ENCODE measurements around the gene SLC9A6.

The SLC9A6 gene

DNA sequence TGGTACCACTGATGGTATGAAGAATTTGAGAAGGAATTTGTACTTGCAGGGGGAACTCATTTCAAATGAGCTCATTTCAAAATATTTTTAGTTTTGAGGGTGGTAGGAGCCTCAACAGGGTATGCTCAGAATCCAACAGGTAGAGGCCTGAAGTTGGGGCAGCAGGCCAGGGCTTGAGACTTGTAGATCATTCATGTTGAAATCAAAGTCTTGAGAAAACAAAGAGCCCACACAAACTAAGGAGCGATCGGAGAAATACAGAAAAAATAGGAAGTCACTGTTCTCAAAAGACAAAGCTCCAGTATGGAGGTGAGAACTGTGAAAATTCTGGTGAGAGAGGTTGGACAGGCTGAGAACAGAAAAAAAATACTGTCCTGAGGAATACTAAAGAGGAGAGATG, 979 bp upstream of the SLC9A6 start:
- no peaks in the 10 kb centered on the region for H3K27me3 ChIP-seq (replicated peaks; ENCODE audit: control insufficient read depth, insufficient read depth, low read length)
- no peak overlapping the region for H3K4me3 ChIP-seq (replicated peaks; ENCODE audit: low read depth, low read length)
- TF ChIP-seq, protein P1, sequence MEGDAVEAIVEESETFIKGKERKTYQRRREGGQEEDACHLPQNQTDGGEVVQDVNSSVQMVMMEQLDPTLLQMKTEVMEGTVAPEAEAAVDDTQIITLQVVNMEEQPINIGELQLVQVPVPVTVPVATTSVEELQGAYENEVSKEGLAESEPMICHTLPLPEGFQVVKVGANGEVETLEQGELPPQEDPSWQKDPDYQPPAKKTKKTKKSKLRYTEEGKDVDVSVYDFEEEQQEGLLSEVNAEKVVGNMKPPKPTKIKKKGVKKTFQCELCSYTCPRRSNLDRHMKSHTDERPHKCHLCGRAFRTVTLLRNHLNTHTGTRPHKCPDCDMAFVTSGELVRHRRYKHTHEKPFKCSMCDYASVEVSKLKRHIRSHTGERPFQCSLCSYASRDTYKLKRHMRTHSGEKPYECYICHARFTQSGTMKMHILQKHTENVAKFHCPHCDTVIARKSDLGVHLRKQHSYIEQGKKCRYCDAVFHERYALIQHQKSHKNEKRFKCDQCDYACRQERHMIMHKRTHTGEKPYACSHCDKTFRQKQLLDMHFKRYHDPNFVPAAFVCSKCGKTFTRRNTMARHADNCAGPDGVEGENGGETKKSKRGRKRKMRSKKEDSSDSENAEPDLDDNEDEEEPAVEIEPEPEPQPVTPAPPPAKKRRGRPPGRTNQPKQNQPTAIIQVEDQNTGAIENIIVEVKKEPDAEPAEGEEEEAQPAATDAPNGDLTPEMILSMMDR (IDR thresholded peaks at IDR 0.05; ENCODE audit: insufficient read depth, low read length, poor library complexity, severe bottlenecking): no peak
- DNase-seq (ENCODE audit: extremely low read depth, insufficient read length): no peak
- H3K36me3 ChIP-seq (ENCODE audit: control insufficient read depth, insufficient read depth, low read length): no peaks in the 10 kb centered on the region

DNA sequence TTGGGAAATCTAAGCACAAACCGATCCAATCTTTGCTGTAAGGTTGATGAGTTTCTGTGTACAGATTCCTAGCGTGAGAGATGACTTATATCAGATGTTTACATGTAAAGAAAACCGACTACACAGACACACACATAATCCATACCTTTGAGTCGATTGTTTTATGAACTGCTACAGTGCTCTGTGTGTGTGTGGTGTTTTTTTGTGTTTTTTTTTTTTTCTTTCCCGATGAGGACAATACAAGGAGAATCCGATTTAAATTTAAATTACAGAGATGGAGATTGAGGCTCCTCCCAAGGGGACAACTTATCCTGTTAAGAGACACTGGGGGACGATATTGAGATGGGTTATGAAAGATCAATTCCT, 461 bp upstream of the SLC9A6 start:
- Histone ChIP-seq H3K4me3 (replicated peaks; ENCODE audit: low read depth, low read length) (peak overlapping the region; percentile 79), H3K27me3 (replicated peaks; ENCODE audit: control insufficient read depth, insufficient read depth, low read length) (no peaks in the 10 kb centered on the region), H3K36me3 (ENCODE audit: control insufficient read depth, insufficient read depth, low read length) (no peaks in the 10 kb centered on the region)
- TF ChIP-seq, protein P1 (IDR thresholded peaks at IDR 0.05; ENCODE audit: insufficient read depth, low read length, poor library complexity, severe bottlenecking): no peak
- DNase-seq (ENCODE audit: extremely low read depth, insufficient read length): no peak

DNA sequence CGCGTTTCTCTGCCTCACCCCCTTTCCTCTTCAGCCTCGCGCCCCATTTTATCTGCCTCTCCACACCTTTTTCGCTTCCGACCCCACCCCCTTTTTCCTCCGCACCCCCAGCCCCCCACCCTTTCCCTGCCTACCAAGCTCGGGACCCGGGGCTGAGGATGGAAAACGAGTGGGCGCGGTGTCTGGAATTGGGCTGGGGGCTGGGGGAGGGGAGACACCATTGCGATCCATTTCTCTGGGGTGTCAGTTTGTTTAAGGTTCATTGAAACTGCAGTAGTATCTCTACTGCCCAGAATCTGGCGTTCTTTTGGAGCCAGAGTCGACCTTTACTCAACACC, 707 bp downstream of the SLC9A6 start:
- Histone ChIP-seq H3K4me3 (replicated peaks; ENCODE audit: low read depth, low read length) (peak overlapping the region; percentile 79), H3K36me3 (ENCODE audit: control insufficient read depth, insufficient read depth, low read length) (no peaks in the 10 kb centered on the region), H3K27me3 (replicated peaks; ENCODE audit: control insufficient read depth, insufficient read depth, low read length) (no peaks in the 10 kb centered on the region)
- no peak for DNase-seq (ENCODE audit: extremely low read depth, insufficient read length)
- TF ChIP-seq, protein P1 (IDR thresholded peaks at IDR 0.05; ENCODE audit: insufficient read depth, low read length, poor library complexity, severe bottlenecking): no peak

DNA sequence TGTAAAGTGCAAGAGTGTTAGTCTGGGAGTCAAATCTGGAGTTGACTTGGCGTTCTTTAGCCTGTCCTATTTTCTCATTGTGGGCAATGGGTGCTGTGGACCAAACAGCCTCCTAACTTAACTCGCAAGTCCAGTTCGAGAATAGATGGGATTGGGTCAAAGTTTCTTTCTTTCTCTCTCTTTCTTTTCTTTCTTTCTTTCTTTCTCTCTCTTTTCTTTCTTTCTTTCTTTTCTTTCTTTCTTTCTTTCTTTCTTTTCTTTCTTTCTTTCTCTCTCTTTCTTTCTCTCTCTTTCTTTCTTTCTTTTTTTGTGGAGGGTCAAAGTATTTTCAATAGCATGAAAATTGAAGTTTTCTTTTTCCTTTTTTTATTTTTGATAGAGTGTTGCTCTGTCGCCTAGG, 3.0 kb downstream of the SLC9A6 start:
- Histone ChIP-seq H3K4me3 (replicated peaks; ENCODE audit: low read depth, low read length) (no peak overlapping the region), H3K27me3 (replicated peaks; ENCODE audit: control insufficient read depth, insufficient read depth, low read length) (no peaks in the 10 kb centered on the region), H3K36me3 (ENCODE audit: control insufficient read depth, insufficient read depth, low read length) (no peaks in the 10 kb centered on the region)
- TF ChIP-seq, protein P1 (IDR thresholded peaks at IDR 0.05; ENCODE audit: insufficient read depth, low read length, poor library complexity, severe bottlenecking): no peak
- no peak for DNase-seq (ENCODE audit: extremely low read depth, insufficient read length)

DNA sequence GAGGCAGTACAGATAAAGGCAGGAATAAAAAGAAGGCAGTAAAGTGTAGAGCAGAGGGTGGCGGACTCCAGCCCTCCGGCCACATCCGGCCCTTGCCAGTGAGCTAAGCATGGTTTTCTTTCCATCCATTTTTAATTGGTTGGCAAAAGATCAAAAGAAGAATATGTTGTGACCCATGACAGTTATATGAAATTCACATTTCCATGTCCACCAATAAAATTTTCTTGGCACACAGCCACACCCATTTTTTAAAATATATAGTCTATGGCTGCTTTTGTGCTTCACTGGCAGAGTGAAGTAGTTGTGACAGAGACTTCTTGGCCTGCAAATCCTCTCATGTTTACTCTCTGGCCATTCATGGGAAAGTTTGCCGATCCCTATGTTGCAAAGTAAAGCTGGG, 29.8 kb downstream of the SLC9A6 start:
- H3K4me3 ChIP-seq (replicated peaks; ENCODE audit: low read depth, low read length): no peak overlapping the region
- TF ChIP-seq, protein P1 (IDR thresholded peaks at IDR 0.05; ENCODE audit: insufficient read depth, low read length, poor library complexity, severe bottlenecking): no peak
- no peaks in the 10 kb centered on the region for H3K27me3 ChIP-seq (replicated peaks; ENCODE audit: control insufficient read depth, insufficient read depth, low read length)
- DNase-seq (ENCODE audit: extremely low read depth, insufficient read length): no peak
- no peaks in the 10 kb centered on the region for H3K36me3 ChIP-seq (ENCODE audit: control insufficient read depth, insufficient read depth, low read length)

DNA sequence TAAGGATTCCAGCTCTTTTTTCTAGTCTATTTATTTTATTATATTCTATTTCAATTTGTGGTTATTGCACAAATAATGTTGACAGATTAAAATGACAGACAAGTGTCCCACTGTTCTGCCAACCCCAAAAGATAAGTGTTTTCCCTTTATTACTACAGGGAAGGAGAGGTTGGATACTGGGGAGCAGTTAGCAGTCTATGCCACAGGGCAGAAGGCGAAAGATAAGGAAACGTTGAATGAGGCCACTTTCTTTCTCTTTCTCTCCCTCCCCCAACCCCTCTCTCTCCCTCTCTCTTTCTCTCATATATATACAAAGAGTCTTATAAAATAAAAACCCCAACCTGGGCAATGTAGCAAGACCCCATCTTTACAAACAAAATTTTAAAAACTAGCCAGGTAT, 31.6 kb downstream of the SLC9A6 start:
- no peaks in the 10 kb centered on the region for H3K36me3 ChIP-seq (ENCODE audit: control insufficient read depth, insufficient read depth, low read length)
- TF ChIP-seq, protein P1 (IDR thresholded peaks at IDR 0.05; ENCODE audit: insufficient read depth, low read length, poor library complexity, severe bottlenecking): no peak
- no peak overlapping the region for H3K4me3 ChIP-seq (replicated peaks; ENCODE audit: low read depth, low read length)
- no peak for DNase-seq (ENCODE audit: extremely low read depth, insufficient read length)
- no peaks in the 10 kb centered on the region for H3K27me3 ChIP-seq (replicated peaks; ENCODE audit: control insufficient read depth, insufficient read depth, low read length)
